Osteocyte (in vitro differentiated cells): Measurements from ENCODE around the gene SNIP1. TPM values are rescaled to one million over a fixed set of nuclear protein-coding genes. Genes with fewer than 3 reads are reported as not detected.
A peak's percentile ranks its signal among the peaks of the same experiment; 100 is the strongest.

Source experiments
- DNase-seq: peaks from one replicate; pipeline ENCODE4 v3.0.0; 2021; ENCODE audit warnings: mixed read lengths; ENCODE audit not compliant: unreplicated experiment; ENCODE audit errors: extremely low spot score
- H3K27ac Mint-ChIP-seq: one replicate; pipeline ENCODE4 v1.8.0; 2021; ENCODE audit warnings: mild to moderate bottlenecking, mixed read lengths; ENCODE audit not compliant: unreplicated experiment
- H3K27me3 Mint-ChIP-seq: one replicate; pipeline ENCODE4 v1.8.0; 2021; ENCODE audit warnings: mixed read lengths; ENCODE audit not compliant: unreplicated experiment
- H3K36me3 Mint-ChIP-seq: one replicate; pipeline ENCODE4 v1.8.0; 2021; ENCODE audit warnings: mixed read lengths; ENCODE audit not compliant: unreplicated experiment
- H3K4me1 Mint-ChIP-seq: one replicate; pipeline ENCODE4 v1.8.0; 2021; ENCODE audit warnings: mixed read lengths; ENCODE audit not compliant: unreplicated experiment
- H3K4me3 Mint-ChIP-seq: one replicate; pipeline ENCODE4 v1.8.0; 2021; ENCODE audit warnings: mild to moderate bottlenecking, moderate library complexity, mixed read lengths; ENCODE audit not compliant: unreplicated experiment
- H3K9me3 Mint-ChIP-seq: one replicate; pipeline ENCODE4 v1.8.0; 2021; ENCODE audit warnings: mixed read lengths; ENCODE audit not compliant: unreplicated experiment
- CTCF ChIP-seq: fragments of 200-600 bp; sonication (generic); IDR thresholded peaks from 2 replicates; pipeline ENCODE4 v1.5.0; 2021; ENCODE audit warnings: antibody characterized with exemption, mild to moderate bottlenecking, moderate library complexity
- total RNA-seq: library from RNA; stranded (reverse); gene quantifications from 2 replicates; pipeline ENCODE4 v1.2.1, GENCODE V29; 2021

The SNIP1 gene
- total RNA-seq, 1 donor from 2014 or later = 22.4 TPM

- Mint-ChIP-seq H3K9me3 (no peaks in the 10 kb centered on the region), H3K27me3 (no peaks in the 10 kb centered on the region), H3K27ac (no peak overlapping the region), H3K36me3 (peaks cover 43% of the 10 kb centered on the region), H3K4me3 (no peak overlapping the region), H3K4me1 (peaks cover 19% of the 10 kb centered on the region)
- DNase-seq = peak; percentile 27
- TF ChIP-seq CTCF = no peak
Measured at GRCh38 chr1:37497832-37498231, 56.3 kb downstream of the SNIP1 start.

GRCh38 chr1:37495875-37496274, 58.2 kb downstream of the SNIP1 start:
- DNase-seq = no peak
- no peak for TF ChIP-seq CTCF
- no peaks in the 10 kb centered on the region for H3K9me3 Mint-ChIP-seq
- peaks cover 37% of the 10 kb centered on the region for H3K36me3 Mint-ChIP-seq
- H3K27me3 Mint-ChIP-seq = no peaks in the 10 kb centered on the region
- peaks cover 19% of the 10 kb centered on the region for H3K4me1 Mint-ChIP-seq
- peak overlapping the region; percentile 27 for H3K27ac Mint-ChIP-seq
- H3K4me3 Mint-ChIP-seq = no peak overlapping the region

DNA sequence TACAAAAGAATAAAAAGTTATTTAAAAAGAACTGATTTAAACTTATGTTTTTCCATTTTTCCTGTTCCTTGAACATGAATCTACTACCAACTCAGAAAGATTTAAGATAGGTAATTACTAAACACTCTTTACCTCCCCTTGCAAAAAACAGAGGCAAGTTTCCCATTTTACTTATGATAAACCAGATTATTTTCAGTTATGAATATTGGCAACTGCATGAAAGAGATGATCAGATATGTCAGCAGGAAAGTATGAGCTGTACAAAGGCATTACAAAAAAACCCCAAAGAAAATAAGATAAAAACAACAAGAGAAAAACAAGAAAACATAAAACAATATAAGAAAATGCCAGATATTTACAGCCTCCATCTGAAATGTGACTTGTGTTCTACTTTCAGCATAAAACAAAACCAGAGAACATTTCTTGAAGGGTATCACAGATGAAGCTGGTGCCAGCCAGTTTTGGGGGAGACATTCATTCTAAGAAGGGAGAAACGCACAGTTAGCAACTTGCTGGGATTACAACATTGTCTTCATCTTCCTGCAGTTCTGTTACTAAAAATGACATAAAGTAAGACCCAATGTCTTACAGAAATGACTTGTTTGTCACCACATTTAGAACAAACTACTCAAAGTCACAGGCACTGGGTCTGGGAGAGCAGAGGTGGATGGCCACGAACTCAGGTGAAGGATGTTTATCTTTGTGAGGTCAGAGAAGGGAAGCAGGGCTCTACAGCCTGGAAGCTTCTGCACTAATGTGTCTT, 60.6 kb downstream of the SNIP1 start:
- Mint-ChIP-seq H3K27me3 (no peaks in the 10 kb centered on the region), H3K27ac (no peak overlapping the region), H3K9me3 (no peaks in the 10 kb centered on the region), H3K4me3 (no peak overlapping the region), H3K4me1 (peaks cover 8% of the 10 kb centered on the region), H3K36me3 (peaks cover 36% of the 10 kb centered on the region)
- DNase-seq = peak; percentile 21
- TF ChIP-seq CTCF = no peak

DNA sequence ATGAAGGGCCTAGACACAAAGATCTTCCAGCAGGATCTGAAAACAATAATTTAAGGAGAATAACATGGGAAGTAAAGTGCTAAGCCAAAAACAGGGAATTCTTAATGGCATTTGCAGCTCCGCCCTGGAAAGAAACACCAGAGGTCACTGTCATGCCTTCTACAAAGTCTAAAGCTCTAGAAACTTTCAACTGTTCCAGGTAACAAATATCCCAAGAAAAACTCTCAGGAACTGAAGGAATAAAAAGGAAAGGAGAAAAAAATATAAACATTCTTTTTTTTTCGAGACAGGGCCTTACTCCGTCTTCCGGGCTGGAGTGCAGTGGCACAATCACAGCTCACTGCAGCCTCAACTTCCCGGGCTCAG, 66.5 kb downstream of the SNIP1 start:
- no peaks in the 10 kb centered on the region for H3K27me3 Mint-ChIP-seq

More for the DNA sequence above, 66.5 kb downstream of the SNIP1 start:
- no peaks in the 10 kb centered on the region for H3K9me3 Mint-ChIP-seq
- TF ChIP-seq CTCF = peak; percentile 18
- peaks cover 16% of the 10 kb centered on the region for H3K36me3 Mint-ChIP-seq
- peaks cover 11% of the 10 kb centered on the region for H3K4me1 Mint-ChIP-seq
- H3K4me3 Mint-ChIP-seq = no peak overlapping the region
- H3K27ac Mint-ChIP-seq = peak overlapping the region; percentile 57
- peak; percentile 0 for DNase-seq
